GM21619 (cell line): ENCODE measurements around the gene ARHGAP26.

Experiments
- ATAC-seq: cut with Tn5 transposase; IDR thresholded peaks from one replicate; pipeline ENCODE4 v1.9.1; 2021; ENCODE audit not compliant: unreplicated experiment

The ARHGAP26 gene

DNA sequence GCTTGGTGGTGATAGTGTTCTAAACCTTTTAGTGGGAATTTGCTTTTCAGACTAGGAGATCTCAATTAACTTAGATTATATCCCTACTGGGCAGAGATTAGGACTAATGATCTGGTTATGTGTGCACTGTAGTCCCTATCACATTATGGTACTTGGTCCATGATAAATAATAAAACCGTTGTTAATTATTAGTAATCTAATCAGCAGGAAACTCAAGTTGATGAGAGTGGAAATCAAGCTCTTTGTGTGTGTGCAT, 262.3 kb downstream of the ARHGAP26 start:
- no peak for ATAC-seq

DNA sequence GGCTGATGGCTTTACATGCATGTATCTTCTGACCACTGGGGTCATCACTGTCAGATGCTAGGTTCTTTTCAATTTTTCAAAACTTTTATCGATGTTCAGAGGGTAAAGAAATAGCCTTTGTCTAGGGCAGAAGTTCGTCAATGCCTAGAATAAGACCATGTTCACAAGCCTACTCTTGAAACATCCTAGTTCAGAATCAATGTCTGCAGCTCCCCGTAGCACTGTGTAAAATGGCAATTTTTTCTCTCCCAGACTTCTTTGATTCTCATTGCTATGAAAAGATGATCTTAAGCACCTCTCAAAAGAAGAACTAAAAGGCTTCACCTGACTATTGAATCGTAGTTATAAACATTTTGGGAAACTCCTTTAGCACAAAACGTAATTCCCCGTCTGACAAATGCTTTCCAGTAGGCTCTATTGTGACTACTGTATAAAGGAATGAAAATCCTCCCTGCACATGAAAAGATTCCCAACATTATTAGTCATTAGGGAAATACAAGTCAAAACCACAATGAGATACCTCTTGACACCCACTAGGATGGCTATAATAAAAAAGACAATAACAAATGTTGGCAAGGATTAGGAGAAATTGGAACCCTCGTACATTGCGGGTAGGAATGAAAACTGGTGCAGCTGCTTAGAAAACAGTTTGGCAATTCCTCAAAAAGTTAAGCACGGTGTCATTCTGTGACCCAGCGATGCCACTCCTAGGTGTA, 263.5 kb downstream of the ARHGAP26 start:
- ATAC-seq = no peak

DNA sequence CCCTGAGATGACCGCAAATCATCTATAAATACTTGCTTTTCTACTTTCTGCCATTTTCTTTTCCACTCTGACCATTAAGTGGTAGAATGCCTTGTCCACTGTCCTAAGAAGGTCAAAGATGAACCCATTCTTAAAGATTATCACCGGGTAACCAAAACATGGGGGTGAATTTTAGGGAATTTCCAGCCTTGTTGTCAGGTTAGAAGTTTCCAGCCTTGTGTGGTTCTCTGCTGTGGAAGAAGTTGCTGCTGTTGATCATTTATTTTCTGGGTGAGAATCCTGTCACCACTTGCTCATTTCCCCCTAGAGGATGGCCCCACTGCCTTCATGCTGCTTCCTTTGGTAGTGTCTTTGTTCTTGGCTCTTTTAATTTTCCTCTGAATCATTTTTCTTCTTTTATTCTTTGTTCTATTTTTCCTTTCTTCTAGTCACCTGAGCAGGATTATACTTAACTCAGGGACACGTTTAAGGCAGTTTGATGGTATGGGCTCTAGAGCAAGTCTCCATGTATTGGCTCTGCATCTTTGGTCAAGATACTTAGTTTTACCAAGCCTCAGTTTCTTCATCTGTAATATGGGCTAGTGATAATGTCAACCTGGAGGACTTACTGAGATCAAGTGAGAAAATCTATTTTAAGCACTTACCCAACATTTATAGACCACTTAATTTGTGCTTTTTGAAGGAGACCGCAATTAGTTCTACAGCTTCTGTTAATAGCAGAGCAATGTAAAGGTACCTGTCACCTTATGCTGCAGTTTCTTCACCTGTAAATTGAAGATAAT, 266.2 kb downstream of the ARHGAP26 start:
- no peak for ATAC-seq

DNA sequence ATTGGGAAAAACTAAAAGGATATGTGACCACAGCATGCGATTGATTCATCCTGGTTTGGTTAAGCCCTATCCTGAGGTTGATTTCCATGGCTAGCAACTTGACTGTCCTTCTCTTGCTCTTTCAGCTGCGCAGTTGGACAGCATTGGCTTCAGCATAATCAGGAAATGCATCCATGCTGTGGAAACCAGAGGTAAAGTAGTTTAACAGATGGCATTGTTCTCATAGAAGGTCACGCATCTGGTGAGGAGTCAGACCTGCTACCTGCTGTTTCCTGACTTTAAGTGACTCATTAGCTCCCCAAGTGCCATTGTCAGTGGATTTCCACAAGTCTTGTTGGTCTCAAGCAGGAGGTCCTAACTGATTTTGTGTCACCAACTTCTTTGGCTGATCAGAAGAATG, 266.9 kb downstream of the ARHGAP26 start:
- ATAC-seq = no peak

DNA sequence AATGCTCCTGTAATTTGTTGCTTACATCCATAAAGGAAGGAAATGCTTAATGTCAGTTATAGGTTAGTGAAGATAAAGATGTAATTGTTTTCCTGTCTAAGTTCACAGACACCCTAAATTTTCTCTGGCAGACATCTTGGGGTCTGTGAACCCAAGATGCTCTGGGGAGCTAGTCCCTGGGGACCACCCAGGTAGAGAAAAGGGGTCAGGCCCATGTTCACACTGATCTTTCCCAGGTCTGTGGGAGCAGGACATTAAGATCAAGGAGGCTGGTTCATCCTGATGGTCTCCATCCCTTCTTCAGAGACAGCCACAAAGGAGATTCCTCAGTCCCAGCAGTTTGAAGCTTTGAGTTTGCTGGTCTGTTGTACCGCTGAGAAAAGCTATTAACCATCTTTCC, 267.5 kb downstream of the ARHGAP26 start:
- ATAC-seq = no peak

DNA sequence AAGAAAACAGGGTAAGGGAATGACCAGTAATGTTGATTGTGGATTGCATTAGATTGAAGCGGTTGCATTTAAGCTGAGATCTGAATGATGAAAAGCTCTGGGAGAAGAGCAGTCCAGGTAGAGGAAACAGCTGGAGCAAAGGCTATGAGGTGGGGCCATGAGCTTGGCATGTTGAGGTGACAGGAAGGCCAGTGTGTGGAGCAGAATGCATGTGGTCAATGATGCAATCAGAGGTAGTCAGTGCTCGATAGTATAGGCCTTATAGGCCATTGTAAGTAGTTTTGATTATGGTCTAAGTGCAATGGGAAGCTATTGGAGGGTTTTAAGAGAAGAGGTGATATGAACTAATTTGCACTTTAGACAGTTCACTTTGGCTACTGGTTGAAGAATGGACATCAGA, 270.4 kb downstream of the ARHGAP26 start:
- ATAC-seq = no peak

DNA sequence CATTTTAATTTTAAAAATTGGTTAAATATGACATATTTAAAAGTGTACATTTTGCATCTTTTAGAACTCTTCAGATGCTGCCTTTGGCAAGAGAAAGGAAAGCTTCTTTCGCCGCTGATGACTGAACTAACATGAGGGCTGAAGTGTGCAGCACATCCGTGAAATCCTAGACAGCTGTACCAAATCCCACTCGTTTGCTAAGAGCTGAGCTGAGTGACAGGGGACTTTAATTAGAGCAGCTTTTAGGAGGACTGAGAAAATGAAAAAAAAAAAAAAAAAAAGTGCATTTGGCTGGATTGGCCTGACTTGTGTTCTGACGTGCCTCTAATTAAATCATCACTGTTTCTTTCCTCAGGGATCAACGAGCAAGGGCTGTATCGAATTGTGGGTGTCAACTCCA, 271.3 kb downstream of the ARHGAP26 start:
- no peak for ATAC-seq

DNA sequence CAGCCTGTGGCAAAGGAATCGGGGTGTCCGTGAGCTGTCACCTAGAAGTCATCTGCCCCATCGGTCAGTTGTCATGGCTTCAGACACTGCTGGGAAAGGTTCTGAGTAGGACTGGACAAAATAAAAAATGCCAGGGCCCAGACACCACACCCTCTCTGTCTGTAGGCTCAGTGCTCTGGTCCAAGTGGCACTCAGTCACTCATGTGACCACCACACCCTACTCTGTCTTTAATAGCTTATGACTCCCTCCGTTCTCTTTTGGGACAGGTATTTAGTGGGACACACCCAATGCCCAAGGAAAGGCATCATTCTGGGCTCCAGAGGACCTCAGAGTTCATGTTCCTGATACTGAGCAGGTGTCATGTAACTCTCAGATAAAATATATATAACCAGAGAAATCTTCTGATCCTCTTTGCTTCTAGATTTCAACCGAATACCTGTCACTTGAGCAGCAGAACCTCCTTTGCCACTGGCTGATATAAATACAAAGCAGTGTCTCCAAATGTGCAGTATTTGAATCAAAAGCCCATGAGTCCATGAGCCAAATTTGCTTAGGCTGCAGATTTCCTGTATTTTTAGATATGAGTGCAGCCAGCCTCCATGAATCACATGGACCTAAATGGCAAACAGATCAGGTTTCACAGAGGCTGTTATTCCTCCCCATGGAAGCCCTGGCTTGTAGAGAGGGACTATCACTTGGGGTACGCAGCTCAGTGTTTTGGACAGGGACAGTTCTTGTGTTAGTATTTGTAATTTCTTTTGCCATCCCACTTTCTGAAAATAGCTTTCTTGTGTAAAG, 272.0 kb downstream of the ARHGAP26 start:
- ATAC-seq = no peak

DNA sequence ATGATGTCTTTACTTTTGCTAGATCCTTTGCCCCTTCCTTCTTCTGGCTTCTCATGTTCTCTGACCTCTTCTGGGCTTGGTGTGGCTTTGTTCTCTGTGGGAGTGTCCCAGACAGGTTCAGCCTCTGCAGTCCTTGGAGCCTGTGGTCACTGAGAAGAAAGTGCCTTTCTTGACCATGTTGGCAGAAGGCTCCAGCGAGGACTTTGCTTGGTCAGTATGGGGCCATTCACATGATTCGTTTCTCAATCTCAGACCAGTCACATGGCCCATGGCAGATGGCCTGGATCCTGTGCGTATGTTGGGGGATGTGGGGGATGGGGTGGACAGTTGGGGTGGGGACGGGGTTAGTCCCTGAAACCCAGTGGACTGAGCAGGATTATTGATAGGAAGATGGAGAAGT, 274.1 kb downstream of the ARHGAP26 start:
- no peak for ATAC-seq

DNA sequence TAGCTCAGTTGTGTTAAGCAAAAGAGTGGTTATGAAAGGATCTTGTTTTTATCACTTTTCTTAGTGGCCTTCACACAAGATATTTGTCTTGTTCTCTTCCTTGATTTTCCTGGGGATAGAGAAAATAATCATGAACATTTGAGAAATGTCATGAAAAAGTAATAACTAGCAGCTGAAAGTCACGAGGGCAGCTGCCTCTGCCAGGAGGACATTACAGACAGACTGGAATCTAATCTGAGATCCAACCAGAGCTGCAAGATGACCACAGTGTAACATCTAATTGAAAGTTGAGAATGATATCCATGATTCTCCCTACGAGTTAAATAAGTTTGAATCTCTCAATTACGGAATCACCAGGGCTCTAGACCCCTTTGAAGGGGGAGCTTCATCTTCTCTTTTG, 274.9 kb downstream of the ARHGAP26 start:
- no peak for ATAC-seq

DNA sequence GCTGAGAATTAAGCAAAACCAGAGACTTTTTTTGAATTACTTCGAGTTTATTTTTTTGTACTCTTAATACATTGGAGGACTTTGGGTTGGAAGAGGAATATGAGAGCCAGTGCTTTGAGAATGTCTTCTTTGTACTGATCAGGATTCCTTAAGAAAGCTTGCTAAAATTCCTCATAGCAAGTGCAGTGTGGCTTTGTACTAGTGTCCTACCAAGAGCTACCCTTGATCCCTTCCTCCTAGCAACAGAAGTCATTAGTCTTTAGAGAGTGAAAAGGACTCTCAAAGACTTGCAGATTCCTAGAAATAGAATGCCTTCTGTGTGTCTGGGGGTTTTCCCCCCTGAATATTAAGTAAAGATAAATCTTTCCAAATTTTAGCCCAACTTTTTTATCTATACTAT, 276.1 kb downstream of the ARHGAP26 start:
- ATAC-seq = no peak

DNA sequence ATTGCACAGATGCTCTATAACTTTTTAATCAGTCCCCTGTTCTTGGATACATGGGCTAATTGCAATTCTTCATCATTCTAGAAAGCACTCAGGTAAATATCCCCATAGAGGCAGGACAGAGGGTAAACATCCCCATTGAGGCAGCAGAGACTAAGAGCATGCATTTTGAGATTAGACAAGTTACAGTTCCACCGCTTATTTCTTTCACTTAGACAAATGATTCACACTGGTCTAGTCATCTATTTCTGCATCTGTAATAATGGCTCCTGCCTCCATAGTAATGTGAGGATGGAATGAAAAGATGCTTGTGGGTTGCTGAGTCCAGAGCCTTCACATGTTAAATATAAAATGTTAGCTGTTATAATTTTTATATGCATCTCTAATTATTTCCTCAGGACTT, 276.9 kb downstream of the ARHGAP26 start:
- ATAC-seq = no peak

DNA sequence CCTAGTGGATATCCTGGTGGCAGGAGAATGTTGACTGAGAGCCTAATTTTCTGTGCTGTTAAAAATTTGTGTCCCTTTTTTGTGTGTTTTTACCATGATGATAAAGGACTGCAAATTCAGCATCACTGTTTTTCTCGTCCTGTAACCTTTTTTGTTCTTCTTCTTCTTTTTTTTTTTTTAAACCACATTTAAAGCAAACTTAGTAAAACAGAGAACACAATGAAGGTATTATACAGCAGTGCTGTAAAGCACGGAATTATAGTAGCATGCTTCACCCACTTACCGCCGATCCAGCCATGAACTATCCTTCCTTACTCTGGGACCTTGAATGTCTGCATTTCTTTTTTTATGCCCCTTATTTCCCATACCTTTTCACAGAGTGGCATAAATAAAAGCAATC, 280.0 kb downstream of the ARHGAP26 start:
- ATAC-seq = no peak

DNA sequence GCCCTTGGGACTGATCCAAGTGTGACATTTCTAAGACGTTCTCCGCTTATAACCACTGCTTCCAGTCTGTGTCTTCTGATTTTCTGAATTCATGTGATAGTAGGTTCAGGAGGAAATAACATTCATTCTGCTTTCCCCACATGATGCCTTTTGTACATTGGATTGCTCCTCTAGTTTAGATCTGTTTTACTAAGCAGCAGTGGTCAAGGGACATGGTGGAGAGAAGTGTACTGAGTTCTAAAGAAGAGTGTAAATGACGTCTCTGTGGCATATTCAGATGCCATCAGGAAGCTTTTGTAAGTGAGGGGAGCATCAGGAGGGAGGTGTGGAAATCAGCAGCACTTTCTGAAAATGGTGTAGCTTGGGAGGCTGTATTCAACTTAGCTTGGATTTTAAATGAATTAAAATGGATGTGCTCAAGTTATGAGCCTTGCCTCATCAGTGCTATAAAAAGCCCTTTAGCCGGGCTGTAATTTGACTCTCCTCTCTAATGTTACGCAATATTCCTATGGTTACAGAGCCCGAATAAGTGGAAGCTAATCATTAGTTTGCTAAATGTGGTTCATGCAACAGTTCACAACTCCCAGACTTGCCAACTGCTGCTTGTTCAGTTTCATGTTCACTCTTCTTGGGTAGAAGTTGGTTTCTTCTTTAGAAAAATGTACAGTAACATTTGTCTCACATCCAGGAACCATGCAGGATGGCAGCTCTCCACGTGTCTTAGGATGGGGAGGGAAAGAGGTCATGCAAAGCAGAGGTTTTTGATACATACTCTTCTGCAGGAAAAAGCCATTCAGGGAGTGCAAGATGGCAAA, 281.3 kb downstream of the ARHGAP26 start:
- ATAC-seq = no peak

DNA sequence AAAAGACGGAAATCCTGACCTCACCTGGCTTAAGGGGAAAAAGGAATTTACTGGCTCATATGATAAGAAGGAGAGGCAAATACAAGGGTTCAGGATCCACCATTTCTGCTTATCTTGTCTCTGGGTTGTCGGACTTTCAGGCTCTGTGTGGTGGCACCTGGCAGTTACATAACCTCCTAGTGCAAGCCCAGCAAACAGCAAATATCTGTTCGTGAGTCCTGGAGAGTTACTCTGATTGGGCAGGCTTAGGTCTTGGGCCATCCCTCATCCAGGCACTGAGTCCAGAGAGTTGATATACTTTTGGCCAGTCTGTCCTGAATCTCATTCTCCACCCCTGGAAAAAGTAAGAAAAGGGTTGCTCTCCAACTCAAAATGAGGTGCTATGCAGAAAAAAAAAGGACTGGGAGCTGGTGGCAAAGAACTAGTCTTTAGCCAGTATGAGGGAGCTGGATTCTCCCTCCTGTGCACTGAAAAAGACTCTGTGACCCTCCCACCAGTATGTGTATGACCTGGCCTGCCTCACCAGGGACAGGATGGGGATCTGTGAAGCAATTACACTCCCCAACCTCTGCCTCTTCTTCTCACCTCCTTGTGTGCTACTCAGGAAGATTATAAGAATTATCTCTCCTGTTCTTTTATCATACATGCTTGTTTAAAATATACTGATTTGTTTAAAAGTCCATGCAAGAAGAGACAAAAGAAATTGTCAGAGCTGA, 282.9 kb downstream of the ARHGAP26 start:
- ATAC-seq = no peak

DNA sequence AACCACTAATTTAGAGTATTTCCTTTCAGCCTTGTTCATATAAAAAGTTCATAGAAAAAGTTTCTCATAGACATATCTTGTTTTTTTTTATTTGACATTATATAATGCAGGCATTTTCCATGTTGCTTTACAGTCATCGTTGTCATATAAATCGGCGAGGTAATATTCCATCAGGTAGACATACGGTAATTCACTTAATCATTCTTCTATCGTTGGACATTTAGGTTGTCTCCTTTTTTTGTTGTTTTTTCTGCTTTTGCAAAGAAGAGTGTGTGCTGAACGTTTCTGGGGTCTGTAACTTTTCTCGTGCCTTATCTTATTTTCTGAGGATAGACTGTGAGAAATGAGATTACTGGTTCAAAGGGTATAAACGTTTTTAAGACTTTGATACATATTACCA, 283.6 kb downstream of the ARHGAP26 start:
- ATAC-seq = no peak

DNA sequence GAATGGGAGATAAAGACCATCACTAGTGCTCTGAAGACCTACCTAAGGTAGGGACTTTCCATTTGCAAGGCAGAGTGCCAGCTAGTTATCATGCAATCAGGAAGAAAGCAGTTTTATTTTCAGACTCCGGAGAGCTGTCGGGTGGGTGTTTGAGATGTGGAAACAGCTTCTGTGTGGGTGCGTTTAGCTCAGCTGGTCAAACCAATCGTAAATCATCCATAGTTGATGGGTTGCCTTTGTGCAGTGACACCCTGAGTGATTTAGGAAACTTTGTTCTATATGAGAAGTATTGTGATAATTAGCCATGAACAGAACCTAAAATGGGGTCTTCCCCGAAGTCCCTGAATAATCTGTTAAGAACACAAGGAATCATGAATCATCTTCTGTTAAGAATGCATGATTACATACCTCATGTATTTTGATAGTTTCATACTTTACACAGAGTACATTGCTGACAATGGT, 284.3 kb downstream of the ARHGAP26 start:
- peak; percentile 38 for ATAC-seq

DNA sequence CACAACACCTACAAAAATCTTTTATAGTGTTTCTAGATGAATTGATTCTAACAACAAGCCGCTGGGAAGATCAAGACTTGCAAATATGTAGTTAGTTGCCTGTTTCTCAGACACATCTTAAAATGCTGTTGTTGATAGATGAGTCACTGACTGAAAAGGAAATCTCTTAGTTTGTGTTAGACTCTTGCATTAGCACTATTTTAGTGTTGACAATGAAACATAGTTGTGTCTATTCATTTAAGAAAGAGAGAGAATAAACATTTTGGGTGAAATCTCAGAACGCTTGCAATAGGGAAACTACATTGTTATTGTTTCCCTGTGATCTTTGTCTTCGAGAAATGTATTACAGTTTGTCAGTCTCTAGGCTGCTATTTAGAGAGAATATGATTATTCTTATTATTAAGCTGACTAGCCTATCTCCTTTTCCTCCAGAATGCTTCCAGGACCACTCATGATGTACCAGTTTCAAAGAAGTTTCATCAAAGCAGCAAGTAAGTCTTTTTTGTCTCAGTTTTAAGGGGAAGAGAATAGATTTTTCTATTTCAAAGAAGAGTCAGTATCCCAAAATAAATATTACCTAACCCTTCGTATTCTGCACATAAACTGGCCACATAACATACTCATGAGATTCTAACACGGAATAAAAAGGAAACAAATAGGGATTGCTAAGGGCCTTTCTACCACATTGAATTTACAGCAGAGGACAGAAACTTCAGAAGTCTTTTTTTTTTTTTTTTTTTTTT, 285.6 kb downstream of the ARHGAP26 start:
- ATAC-seq = no peak

DNA sequence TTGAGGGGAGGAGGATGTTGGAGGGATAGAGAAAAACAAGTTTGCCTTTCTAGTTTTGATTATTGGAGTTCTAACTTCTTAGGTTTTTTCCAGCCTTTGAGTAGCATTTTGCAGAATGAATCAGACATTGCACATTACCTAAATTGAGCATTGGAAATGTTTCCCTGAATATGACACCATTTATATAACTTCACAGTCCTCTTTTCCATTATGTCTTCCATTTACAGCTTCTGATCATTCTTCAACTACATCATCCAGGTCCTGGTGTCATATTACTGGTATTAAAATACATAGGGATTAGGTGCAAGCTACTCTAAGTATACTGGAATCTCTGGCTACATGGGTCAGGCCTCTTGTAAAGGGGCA, 286.1 kb downstream of the ARHGAP26 start:
- ATAC-seq = no peak
